NCI-H510A treated with DMSO at 0.1 percent for 48 hours (cell line): ENCODE measurements around the gene U2AF1.
"Not testable (repeated sequence)": the region's sequence is repeated elsewhere in the genome, so short reads cannot be mapped to it uniquely, and the experiment has no call there.

Experiments
- DNase-seq: peaks from one replicate; lab custom pipeline; 2025; lab: John Stamatoyannopoulos, UW

Gene U2AF1, protein sequence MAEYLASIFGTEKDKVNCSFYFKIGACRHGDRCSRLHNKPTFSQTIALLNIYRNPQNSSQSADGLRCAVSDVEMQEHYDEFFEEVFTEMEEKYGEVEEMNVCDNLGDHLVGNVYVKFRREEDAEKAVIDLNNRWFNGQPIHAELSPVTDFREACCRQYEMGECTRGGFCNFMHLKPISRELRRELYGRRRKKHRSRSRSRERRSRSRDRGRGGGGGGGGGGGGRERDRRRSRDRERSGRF

DNA sequence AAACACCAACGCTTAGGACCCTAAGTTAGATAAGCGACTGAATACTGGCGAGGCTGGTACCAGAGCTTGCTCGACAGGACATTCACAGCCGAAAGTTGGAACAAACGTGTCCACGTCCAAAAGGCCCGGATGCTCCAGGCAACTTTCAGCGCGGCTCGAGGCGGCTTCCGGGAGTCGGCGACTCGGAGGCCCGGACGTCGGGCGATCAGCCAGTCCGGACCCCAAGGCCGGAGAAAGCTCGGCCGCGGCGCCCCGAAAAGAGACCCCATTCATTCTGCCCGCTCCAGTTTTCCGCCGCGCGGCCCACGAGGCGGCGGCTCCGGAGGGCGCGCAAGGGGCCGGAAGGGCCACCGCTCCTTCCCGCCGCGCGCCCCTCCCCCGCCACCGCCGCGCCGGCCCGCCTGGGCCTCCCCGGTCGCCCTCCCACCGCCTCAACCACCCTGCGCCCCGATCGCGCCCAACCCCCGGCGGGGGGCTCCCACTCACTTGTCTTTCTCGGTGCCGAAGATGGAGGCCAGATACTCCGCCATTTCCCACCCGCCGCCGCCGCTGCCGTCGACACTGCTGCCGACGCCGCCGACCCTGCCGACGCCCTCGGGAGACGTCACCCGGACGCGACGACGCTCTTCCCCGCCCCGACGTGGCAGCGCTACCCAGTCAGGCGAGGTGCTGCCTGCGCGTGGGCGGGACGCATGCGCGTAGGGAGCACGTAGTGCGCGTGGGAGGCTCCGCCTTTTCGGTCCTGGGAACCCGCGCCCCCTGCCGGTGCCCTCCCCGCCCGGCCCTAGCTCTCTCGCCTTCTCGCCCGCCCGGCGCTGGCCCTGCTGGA, at the start of gene U2AF1:
TSS of gene U2AF1 (minus strand) at position 606 of the 829 bp plus-strand sequence. CDS start at position 530, 76 bp downstream.
- not testable (repeated sequence) for DNase-seq

DNA sequence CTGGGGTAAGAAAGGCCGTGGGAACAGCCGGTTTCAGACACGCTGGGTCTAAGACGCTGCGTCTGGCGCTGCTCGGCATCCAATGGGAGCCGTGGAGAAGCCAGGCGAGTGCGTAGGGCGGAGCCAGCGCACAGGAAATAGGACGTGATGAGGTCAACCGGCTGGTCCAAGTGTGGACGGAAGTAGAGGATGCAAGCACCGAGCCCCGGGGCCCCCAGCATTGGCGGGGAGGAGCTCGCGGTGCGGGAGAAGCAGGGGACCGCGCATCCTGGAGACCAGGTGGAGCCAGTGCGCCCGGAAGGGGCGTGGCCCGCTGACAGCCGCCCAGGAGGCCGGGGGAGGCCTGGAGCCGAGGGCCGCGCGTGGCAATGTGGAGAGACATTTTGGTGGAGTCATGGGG, 46.2 kb upstream of the U2AF1 start:
- not testable (repeated sequence) for DNase-seq

DNA sequence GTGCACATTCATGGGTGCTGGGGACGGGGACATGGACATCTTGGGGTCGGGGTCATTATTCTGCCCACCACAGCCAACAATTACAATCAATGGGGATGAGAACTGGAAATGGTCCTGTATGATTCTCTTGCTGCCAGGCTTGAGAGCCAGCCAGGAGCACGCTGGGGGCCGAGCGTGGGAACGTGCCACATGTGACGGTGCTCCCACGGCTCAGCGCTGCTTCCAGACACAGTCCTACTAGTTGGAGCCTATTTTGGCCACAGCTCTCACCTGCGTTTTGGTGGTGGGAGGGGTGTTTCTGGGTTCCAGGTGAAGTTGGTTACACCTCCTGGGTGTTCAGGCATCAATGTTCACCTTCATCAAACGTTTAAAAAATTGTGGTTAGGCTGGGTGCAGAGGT, 42.0 kb upstream of the U2AF1 start:
- DNase-seq, result not testable (repeated sequence)

DNA sequence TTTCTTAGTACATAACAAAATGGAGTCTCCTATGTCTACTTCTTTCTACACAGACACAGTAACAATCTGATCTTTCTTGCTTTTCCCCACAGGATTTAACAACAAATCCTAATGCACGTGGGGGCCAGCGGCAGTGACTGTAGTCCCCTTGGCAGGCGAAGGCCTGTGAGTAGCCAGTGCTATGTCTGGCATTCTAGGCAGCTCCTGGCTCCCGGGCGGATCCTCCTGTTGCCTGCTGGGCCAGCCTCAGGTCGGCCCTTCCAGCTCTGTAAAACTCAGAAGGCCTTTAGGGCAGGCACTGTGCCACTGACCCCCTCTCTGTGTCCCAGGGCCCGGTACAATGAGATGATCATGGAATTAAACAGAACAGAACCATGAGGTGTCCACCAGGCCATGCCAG, 40.6 kb upstream of the U2AF1 start:
- DNase-seq, result not testable (repeated sequence)

DNA sequence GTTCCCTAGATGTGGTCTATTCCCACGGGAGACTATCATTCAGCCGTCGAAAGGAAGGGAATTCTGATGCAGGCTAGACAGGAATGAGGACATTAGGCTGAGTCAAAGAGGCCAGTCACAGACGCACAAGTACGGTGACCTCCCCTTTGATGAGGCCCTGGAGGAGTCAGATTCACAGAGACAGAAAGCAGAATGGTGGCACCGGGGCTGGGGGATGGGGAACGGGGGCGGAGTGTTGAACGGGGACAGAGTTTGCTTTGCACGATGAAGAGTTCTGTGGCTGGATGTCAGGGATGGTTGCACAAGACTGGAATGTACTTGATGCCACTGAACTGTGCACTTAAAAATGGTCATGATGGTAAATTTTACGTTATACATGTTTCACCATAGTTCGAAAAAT, 39.3 kb upstream of the U2AF1 start:
- DNase-seq, result not testable (repeated sequence)

DNA sequence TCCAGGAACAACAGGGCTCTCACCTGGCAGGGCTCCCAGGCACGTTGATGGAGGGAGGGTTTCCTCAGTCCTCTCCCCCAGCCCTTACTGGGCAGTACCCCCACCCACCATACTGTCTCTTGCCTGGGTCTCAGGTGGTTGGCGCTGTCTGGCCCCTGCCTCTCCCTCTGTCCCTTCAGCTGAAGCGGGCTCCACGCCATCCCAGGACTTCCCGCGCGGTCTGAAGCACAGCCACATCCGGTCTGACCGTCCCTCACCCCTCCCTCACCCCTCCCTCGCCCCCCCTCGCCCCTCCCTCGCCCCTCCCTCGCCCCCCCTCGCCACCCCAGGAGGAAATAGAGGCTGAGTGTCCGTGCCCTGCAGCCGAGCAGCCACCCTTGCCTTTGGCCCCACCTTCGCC, 34.0 kb upstream of the U2AF1 start:
- DNase-seq, result not testable (repeated sequence)

DNA sequence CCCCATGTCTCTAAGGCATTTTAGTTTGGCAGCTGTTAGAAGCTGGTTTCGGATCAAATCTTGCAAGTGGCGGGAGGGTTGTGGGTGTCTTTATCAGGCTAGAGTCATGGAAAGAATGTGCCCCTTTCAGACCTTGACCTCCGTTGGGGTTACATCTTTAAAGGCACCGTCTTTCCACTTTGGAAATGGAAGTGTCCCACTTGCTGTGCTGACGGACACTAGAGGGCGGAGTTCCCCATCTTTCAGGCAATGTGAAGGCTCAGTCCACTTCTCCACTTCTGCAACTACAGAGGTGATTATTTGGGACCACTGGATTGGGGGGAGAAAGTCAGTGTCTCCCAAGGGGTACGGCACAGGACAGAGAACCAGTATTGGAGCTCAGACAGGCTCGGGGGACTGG, 31.6 kb upstream of the U2AF1 start:
- not testable (repeated sequence) for DNase-seq

DNA sequence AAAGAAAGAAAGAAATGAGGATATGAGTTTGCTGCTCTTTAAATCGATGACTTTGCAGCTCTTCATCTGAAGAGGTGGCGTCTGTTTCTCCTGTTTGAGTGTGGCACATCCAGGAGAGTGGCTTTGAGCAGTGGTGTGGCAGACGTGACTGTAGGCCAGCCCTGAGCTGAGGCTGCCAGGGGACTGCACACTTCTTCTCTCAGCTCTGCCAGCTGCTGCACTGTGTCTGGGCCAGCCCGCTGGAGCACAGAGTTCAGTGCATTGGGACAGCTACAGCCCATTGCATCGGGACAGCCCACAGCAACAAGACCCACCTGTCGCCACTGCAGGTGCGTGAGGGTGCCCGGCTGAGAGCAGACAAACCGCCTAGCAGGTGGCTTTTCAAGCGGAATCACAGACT, 27.1 kb upstream of the U2AF1 start:
- not testable (repeated sequence) for DNase-seq

DNA sequence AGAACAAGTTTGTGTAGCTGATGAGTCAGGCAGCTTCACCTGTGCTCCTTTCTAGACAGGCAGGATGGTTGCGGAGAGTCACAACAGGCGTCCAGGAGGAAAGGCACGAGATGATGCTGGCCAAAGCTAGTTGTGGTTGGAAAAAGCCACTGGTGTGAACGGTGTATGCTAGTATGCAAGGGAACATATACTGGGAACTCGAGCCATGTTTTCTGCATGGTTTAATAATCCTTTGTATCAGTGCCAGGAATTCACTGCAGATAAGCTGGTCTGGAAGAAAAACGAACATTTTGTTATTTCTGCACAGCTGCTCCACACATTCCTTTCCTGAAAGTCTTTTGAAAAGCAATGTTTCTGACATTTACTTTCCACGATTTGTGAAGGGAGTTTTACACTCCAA, 22.7 kb upstream of the U2AF1 start:
- DNase-seq, result not testable (repeated sequence)

DNA sequence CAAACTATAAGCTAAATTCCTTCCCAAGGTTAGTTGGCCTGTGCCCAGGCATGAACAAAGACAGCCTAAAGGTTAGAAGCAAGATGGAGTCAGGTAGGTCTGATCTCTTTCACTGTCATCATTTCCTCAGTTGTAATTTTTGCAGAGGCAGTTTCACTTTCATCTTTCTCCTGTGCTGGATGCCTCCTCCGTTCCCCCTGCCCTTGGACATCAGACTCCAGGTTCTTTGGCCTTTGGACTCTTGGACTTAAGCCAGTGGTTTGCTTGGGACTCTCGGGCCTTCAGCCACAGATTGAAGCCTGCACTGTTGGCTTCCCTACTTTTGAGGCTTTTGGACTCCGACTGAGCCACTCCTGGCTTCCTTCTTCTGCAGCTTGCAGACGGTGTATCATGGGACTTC, 8.6 kb upstream of the U2AF1 start:
- DNase-seq, result not testable (repeated sequence)

DNA sequence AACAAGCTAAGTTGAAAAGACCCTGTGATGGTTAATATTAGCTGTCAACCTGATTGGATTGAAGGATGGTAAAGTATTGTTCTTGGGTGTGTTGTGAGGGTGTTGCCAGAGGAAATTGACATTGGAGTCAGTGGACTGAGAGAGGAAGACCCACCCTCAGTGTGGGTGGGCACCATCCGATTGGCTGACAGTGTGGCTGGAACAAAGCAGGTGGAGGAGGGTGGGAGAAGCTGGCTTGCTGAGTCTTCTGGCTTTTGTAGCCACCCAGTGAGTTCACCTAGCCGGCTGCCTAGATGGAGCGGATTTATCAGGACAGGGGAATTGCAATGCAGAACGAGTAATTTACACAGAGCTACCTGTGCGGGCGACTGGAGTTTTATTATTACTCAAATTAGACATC, 7.1 kb upstream of the U2AF1 start:
- not testable (repeated sequence) for DNase-seq

DNA sequence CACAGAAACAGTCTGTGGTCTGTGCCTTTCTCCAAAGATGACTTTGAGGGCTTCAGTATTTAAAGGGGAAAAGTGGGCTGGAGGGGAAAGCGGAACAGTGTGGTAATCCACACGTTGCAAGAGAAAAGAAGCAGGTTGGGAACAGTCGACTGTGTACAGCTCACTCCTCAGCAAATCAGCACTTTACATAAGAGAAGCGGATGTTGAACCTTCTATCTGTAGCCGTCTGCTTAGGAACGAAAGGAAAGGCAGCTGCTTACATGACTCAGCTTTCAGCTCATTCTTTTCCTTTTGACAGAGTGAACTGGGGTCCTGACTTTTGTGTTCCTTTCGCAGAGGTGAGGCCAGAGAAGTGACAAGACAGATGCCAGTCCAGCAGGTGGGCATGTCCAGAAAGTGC, 1.6 kb upstream of the U2AF1 start:
- not testable (repeated sequence) for DNase-seq

DNA sequence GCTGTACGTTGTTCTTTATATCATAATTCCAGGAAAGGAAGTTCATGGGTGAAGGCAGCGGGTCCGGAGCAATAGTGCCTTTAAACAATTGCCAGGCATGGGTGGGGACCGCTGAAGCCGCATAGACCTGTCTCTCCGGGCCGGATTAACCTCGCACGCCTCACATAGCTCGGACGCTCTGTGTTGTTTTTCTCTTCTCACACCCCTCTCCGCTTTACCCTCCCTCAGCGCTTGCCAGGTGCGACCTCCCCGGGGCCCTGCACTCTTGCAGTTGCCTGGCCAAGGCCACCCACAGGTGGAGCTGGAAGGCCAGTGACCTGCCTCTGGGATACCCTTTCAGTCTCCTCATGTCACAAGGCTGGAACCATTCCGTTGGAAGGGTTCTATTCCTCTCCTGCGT, 807 bp upstream of the U2AF1 start:
- DNase-seq, result not testable (repeated sequence)

DNA sequence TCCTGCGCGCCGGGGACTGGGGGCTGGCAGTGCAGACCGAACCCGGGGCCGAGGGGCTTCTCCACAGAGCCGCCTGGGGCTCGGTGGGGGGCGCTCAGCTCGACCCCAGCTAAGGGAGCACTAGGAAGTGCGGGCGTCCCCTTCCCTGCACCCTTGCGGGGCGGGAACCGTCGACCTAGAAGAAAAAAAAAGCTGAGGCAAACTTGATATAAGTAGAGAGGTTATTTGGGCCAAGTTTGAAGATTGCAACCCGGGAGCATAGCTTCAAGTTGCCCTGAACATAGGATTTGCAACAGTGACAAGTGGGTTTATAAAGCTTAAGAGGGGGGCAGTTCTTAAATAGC, 396 bp upstream of the U2AF1 start:
- not testable (repeated sequence) for DNase-seq

DNA sequence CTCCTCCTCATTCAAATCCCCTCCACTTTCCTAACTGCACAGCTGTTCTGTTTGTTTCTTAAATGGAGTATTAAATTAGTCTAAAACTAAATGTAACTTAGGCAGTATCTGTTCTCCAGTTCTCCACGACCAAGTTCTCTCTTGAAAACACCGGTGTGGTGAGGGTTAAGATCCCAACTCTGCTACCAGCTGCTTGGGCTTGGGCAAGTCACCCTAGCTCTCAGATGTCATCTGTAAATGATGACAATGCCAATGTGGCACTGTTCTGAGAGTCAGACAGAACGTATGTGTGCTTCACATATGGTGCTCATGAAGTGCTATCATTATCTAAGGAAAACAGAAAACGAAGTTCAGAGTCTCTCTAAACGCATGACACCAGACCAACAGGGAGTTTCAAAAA, 2.7 kb downstream of the U2AF1 start:
- not testable (repeated sequence) for DNase-seq

DNA sequence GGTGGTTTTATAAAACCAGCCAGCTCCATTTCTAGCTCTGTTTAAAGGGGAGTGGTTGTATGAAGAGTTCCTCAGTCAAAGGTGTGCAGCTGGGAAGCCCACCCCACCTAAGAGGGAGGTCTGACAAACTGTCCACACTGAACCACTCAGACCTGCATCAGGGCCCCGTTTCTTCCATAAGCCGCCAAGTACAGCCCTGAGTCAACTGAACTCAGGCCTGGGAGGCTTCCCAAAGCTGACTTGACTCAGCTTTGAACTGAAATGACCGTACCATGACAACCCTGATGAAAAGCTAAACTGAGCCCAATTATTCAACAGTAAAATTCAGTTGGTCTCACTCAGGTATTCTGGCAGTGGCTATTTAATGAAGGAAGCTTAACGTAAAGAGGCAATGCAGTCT, 5.1 kb downstream of the U2AF1 start:
- DNase-seq, result not testable (repeated sequence)

DNA sequence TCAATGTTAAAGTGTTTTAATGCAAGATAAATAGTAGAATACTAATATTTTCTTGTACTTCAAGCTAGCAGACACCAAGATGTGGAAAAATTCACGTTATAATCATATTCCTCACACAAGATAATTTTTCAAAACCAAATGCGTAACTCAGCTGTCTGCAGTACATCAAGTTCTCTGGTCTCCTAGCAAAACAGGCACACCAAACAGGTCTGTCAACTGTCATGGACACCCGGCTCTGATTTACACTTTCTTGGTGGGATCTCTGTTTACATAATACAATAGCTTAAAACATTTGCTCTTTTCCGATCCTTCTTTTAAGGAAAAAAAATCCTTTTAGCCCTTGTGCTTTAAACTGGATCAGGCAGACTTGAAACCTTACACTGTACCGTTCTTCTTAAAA, 5.7 kb downstream of the U2AF1 start:
- not testable (repeated sequence) for DNase-seq

DNA sequence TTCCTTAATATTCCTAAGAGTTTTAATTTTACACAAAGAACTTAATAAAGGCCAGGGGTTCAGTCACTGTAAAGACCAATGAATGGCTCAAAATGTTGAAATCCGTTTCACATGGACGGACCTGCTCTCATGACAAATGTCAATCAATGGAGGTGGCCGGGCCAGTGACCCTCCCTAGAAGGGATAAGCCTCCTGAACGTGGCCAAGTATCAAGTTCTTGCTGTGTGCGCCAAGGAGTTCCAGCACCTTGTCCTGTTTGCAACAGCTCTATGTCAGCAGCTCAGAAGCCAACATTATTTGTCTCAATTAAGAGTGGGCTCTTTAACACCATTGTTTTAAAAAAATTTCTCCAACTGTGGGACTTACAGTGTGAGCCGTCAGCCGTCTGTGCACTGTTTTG, 6.4 kb downstream of the U2AF1 start:
- not testable (repeated sequence) for DNase-seq

DNA sequence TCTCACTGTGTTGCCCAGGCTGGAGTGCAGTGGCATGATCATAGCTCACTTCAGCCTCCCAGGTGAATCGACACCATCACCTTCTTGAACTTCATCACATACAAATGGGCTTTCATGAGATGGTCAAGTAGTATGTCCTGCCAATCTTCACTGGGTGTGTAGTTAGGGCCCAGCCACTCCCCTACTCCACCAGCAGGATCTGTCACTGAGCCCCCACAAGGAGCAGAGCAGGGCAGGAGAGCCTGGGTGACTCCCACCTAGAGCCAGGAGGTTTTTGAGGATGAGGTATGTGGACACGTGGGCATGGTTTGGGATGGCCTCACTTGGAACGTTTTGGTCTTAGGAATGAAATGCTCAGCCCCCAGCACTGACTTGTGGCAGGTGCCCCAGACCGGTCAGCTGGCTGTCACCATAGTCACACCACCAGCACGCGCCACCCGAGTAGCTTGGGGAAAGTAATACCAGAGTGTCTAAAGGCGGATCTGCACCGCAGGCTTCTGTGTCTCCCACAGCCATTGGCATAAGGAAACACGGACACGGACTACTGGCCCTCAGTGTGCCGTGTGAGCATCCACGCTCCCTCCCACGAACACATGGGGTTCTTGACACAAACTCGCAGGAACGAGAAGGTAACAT, 15.3 kb downstream of the U2AF1 start:
- DNase-seq, result not testable (repeated sequence)

DNA sequence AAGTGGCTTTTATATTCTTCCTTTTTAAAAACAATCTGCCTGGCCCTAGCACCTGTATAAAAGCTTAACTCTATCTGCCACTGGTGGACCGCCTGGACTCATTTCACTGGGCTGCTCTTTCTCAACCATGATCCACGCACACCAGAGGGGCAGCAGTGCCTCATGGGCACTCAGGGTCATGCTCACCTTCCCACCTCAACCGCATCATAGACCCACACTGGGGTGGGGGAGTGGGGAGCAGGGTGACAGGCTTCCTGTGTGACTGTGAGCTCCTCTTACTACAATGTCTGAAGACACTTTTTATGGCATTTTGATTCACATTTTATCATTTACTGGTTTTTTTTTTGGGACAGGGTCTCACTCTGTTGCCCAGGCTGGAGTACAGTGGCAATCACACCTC, 16.4 kb downstream of the U2AF1 start:
- DNase-seq, result not testable (repeated sequence)

DNA sequence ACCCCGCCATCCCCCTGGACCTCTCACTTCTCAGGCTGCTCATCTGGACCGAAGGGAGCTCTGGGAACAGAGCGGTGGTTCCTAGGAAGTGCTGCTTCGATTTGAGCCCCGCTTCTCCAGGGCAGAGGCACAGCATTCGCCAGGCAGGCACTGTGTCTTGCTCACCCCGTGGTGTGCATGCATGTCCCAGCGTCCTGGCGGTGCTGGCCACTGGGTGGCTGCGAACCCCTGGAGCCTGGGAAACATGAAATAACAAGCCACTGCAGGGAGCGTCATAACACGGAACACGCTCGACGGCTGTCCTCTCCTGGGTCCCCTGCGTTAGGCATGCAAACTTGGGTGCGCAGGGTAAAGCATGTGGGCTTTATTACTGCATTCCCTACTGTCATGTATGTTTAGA, 17.9 kb downstream of the U2AF1 start:
- DNase-seq, result not testable (repeated sequence)

DNA sequence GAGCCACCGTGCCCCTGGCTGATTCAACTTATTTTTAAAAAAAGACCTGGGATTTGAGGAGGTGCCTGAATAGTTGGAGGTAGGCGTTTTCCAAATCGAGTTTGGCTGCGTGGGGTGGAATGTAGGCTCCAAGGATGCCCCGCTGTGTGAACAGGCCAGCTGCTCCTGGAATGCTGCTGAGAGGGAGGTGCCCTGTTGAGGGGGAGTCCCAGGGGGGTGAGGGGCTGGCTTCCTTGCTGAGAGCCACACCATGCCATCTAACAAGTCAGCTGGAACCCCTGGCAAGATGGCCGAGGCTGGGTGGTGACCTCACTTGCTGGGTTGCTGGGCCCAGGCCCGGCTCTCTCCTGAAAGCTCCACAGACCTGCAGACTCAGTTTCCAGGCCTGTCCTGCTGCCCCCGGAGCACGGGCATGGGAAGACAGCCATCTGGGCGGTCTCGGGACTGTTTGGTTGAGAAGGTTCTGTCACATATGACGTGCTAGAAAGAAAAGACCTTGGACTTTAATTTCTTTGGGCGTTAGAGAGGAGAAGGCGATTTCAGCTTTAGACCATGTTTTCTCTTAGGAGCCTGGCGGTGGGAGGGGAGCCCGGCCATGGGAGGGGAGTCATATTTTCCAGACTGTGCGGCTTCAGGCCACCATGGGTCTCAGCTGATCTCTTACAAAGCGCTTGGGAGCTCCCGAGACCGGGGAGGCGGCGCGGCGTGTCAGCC, 24.6 kb downstream of the U2AF1 start:
- not testable (repeated sequence) for DNase-seq
